ENCODE measurements around the gene TOMM40. TPM values are rescaled to one million over a fixed set of nuclear protein-coding genes. Genes with fewer than 3 reads are reported as not detected.

Gene TOMM40
- total and polyA plus RNA-seq, 7 donors: 42.3 to 330 (median 69.7) TPM

GRCh38 chr19:44900328-44901244 lies 9.5 kb downstream of the TOMM40 start:
- H3K27ac ChIP-seq: no peak overlapping the region
- DNase-seq (no peak), ATAC-seq (no peak)
- no peaks in the 10 kb centered on the region for H3K4me1 ChIP-seq
- TF ChIP-seq CTCF (IDR thresholded peaks at IDR 0.05): no peak
- H3K4me3 ChIP-seq: no peak overlapping the region
- intact Hi-C loops (cut with DNase I): loop anchor here in 1 of 2 donors (10.0 kb wide), 1 partner anchor 154 kb away; no protein-coding TSS in a partner anchor
- H3K9me3 ChIP-seq: no peaks in the 10 kb centered on the region
- WGBS, 3 donors: 86 to 93% (median 92%) methylated on average over 19 of the region's 19 CpGs
- peaks cover 0 to 69% of the 10 kb centered on the region in 2 donors for H3K36me3 ChIP-seq (ENCODE audit: insufficient read depth in 1 of 2, low read depth in 1 of 2)
- H3K27me3 ChIP-seq (ENCODE audit: insufficient read depth in 3 of 3, low read length in 2 of 3): peaks cover 0 to 10% (median 4%) of the 10 kb centered on the region in 3 donors

- H3K4me1 ChIP-seq: no peaks in the 10 kb centered on the region
- H3K27ac ChIP-seq: no peak overlapping the region
- intact Hi-C loops (cut with DNase I): loop anchor here (1.0 to 10.0 kb wide), 3 partner anchors 48 to 152 kb away; no protein-coding TSS in a partner anchor
- H3K36me3 ChIP-seq (ENCODE audit: insufficient read depth in 1 of 2, low read depth in 1 of 2): peaks cover 0 to 43% of the 10 kb centered on the region in 2 donors
- peaks cover 0 to 29% (median 16%) of the 10 kb centered on the region in 3 donors for H3K27me3 ChIP-seq (ENCODE audit: insufficient read depth in 3 of 3, low read length in 2 of 3)
- no peak overlapping the region for H3K4me3 ChIP-seq
- WGBS, 3 donors: 67 to 75% (median 68%) methylated on average over 14 to 15 of the region's 15 CpGs
- no peaks in the 10 kb centered on the region for H3K9me3 ChIP-seq
- no peak for DNase-seq
- peak in 3 of 4 donors; percentile 9 to 22 (median 13) for ATAC-seq
- no peak for TF ChIP-seq CTCF (IDR thresholded peaks at IDR 0.05)
Observed at GRCh38 chr19:44903216-44903601, 12.2 kb downstream of the TOMM40 start.

GRCh38 chr19:44903602-44904425 lies 12.8 kb downstream of the TOMM40 start:
- peak; percentile 75 to 84 for DNase-seq
- peak; percentile 99 for TF ChIP-seq CTCF (IDR thresholded peaks at IDR 0.05)
- intact Hi-C loops (cut with DNase I): loop anchor here (1.0 to 10.0 kb wide), 3 partner anchors 47 to 151 kb away; no protein-coding TSS in a partner anchor
- Histone ChIP-seq H3K36me3 (ENCODE audit: insufficient read depth in 1 of 2, low read depth in 1 of 2) (peaks cover 0 to 39% of the 10 kb centered on the region in 2 donors), H3K4me1 (no peaks in the 10 kb centered on the region), H3K4me3 (no peak overlapping the region), H3K27me3 (ENCODE audit: insufficient read depth in 3 of 3, low read length in 2 of 3) (peaks cover 0 to 29% (median 16%) of the 10 kb centered on the region in 3 donors), H3K9me3 (no peaks in the 10 kb centered on the region), H3K27ac (no peak overlapping the region)
- peak; percentile 63 to 88 (median 80) for ATAC-seq
- 11 to 15% (median 12%) methylated on average over 24 of the region's 24 CpGs for WGBS, 3 donors

- WGBS, 3 donors: 30 to 40% (median 33%) methylated on average over 12 of the region's 12 CpGs
- H3K27me3 ChIP-seq (ENCODE audit: insufficient read depth in 3 of 3, low read length in 2 of 3): peaks cover 0 to 29% (median 18%) of the 10 kb centered on the region in 3 donors
- intact Hi-C loops (cut with DNase I): loop anchor here in 1 of 2 donors (10.0 kb wide), 1 partner anchor 150 kb away; no protein-coding TSS in a partner anchor
- no peak overlapping the region for H3K4me3 ChIP-seq
- H3K27ac ChIP-seq: no peak overlapping the region
- DNase-seq (no peak), ATAC-seq (peak in 2 of 4 donors; percentile 16 to 25)
- no peaks in the 10 kb centered on the region for H3K4me1 ChIP-seq
- H3K9me3 ChIP-seq: no peaks in the 10 kb centered on the region
- TF ChIP-seq CTCF (IDR thresholded peaks at IDR 0.05): peak; percentile 5
- H3K36me3 ChIP-seq (ENCODE audit: insufficient read depth in 1 of 2, low read depth in 1 of 2): peaks cover 0 to 35% of the 10 kb centered on the region in 2 donors
Observed at GRCh38 chr19:44904426-44904994, 13.5 kb downstream of the TOMM40 start.
